Fibroblast of mammary gland (primary cell): ENCODE results near the gene TOP1.
A peak's percentile ranks its signal among the peaks of the same experiment; 100 is the strongest.

Experiments used
- DNase-seq: peaks from one replicate; pipeline ENCODE4 v3.0.0-alpha.2; 2010; ENCODE audit warnings: low read depth
- H3K4me3 ChIP-seq: 2 replicates; pipeline ENCODE4 v1.5.1; 2011; ENCODE audit warnings: low read depth, mild to moderate bottlenecking, low read length, moderate library complexity; ENCODE audit not compliant: control insufficient read depth
- CTCF ChIP-seq: conservative IDR thresholded peaks from 2 replicates; pipeline ENCODE4 v1.5.1; 2011; ENCODE audit warnings: low read depth, low read length, inconsistent platforms; ENCODE audit not compliant: control insufficient read depth, insufficient read depth

Gene TOP1

GRCh38 chr20:41148942-41149341 is 120.3 kb downstream of the TOP1 start:
- no peak for DNase-seq
- no peak overlapping the region for H3K4me3 ChIP-seq
- no peak for TF ChIP-seq CTCF

DNA sequence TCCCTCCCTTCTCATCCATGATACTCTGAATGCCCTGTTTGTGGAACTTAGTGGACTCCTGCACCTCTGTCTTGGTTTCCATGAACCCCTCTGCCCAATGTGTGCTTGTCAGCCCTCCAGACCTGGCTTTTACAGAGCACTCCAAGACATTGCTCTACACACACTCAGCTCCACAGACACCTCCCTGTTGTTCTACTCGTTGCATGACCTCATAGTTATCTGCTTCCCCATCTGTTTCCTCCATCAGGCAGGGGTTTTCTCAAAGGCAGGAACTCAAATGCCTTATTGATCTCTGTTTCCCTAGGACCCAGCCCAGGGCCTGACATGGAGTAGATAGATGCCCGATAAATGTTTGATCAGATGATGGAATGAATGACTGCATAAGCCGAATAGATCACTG is 122.0 kb downstream of the TOP1 start:
- no peak for TF ChIP-seq CTCF
- peak; percentile 23 for DNase-seq
- no peak overlapping the region for H3K4me3 ChIP-seq

- DNase-seq = no peak
- no peak overlapping the region for H3K4me3 ChIP-seq
- no peak for TF ChIP-seq CTCF
Measured at GRCh38 chr20:41151134-41151869, 122.7 kb downstream of the TOP1 start.

DNA sequence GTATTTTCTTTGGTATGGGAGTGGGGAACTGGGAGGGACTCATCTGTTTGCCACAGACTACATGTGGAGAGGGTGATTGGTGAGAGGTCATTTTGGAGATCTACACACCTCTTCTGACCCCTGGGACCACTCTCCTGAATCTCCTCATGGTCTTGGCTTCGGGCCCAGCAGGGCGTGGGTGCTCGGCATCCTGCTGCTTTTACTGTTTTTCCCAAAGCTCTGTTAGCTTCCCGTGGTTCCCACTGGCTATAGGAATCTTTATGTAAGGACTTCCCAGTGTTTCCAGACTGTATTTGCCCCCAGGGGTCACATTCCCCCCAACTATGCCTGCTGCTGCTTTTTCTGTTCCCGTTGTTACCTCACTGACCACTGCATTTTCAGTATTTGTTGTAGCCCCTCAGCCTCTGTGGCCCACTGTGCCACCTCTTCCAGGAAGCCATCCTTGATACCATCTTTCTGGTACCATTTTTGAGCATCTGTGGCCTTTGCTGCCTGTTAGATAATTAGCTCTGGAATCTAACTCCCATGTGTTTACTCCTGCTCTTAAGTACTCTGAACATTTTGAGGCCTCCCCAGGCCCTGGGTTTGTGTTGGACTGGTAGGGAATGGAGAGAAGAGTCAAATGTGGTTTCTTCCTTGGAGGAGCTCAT is 123.6 kb downstream of the TOP1 start:
- no peak for TF ChIP-seq CTCF
- no peak overlapping the region for H3K4me3 ChIP-seq
- peak; percentile 19 for DNase-seq

DNA sequence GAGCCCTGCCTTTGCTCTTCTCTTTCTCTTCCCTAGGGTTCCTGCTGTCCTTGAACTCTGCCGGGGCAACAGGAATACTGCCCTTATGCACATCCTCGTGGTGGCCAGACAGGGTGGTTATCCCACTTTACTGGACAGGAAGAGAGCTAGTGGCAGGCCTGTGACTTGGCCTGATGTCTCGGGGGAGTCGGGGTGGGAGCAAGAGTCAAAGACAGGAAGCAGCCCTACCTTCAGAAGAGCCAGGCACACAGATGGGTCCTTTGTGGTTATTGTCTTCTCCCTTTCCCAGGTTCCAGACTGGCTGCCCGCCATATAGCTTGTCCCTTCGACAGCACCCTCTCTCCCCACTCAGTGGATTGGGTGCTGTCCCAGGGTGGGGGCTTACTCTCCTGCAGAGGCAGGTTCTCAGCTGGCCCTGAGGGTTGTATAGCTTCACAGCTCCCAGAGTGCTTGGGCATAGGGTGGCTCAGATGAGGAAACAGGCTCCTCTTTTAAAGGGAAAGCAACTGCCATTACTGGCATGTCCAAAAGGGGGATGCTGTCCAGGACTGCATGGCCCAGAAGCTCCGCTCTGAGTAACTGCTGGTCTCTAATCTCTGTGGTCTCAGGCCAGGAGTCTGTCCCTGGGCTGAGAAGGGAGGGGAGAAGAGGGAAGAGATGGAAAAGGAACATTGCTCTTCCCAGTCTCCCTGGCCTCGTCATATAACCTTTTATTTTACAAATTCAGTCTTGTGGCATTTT is 126.0 kb downstream of the TOP1 start:
- TF ChIP-seq CTCF = no peak
- DNase-seq = no peak
- H3K4me3 ChIP-seq = no peak overlapping the region

DNA sequence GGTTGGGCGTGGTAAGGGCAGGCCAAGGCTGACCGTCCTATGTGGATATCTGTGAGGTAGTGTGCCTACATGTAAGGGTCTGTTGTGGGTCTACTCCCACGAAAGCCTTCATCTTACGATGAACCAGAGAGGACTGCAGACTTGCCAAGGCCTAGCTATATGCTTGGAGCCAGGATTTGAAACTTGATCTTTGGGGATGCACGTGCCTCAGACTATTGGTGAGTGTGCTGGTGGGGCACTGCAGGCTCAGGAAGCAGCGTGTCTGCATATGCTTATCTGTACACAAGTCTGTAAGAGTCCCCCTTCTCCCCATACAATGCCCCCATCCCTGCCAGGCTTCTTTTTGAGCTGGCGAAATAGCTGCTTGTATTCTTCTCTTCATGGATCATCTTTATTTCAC is 126.6 kb downstream of the TOP1 start:
- DNase-seq = no peak
- no peak overlapping the region for H3K4me3 ChIP-seq

More for the DNA sequence above, 126.6 kb downstream of the TOP1 start:
- TF ChIP-seq CTCF = no peak
